B cell (primary cell): ENCODE data around the gene ERC2. TPM values are rescaled to one million over a fixed set of nuclear protein-coding genes. Genes with fewer than 3 reads are reported as not detected.

ENCODE experiments used
- ATAC-seq: fragments of 200-7000 bp; cut with Tn5 transposase; one replicate; pipeline ENCODE4 v1.10.0; 2021; ENCODE audit warnings: low read depth, mild to moderate bottlenecking, moderate number of reproducible peaks, moderate library complexity
- CTCF ChIA-PET: fragments of 350-600 bp; sonication (Branson Sonifier 250); formaldehyde crosslinking; loops from one replicate; lab custom pipeline; 2021; ENCODE audit warnings: antibody characterized with exemption, inconsistent platforms; lab: Charles Lee
- POLR2A ChIA-PET: fragments of 350-600 bp; sonication (Branson Sonifier 250); formaldehyde crosslinking; loops from one replicate; lab custom pipeline; 2021; ENCODE audit warnings: antibody characterized with exemption; lab: Charles Lee
- DNase-seq: peaks from one replicate; pipeline ENCODE4 v3.0.0; 2013
- H2AFZ ChIP-seq: 2 replicates; pipeline ENCODE4 v1.6.1; 2012; ENCODE audit warnings: mild to moderate bottlenecking, low read depth, low read length; ENCODE audit not compliant: insufficient read depth, poor library complexity, severe bottlenecking
- H3K27ac ChIP-seq, 2 donors: 1 replicate in 1 of 2; 2 replicates in 1 of 2; pipeline ENCODE4 v1.5.1; 2012 to 2013; ENCODE audit warnings: low read length in 2 of 2, mild to moderate bottlenecking in 2 of 2, moderate library complexity in 1 of 2
- H3K27me3 ChIP-seq, 4 experiments: fragments of 200-600 bp in 1 of 4; sonication (generic) in 1 of 4; replicated peaks in 1 of 4; 1 replicate in 2 of 4; 2 replicates in 2 of 4; pipeline versions ENCODE4 v1.6.1 to v1.7.0; 2013 to 2016; ENCODE audit warnings: low read length in 3 of 4, mild to moderate bottlenecking in 2 of 4, mixed read lengths in 1 of 4, moderate library complexity in 1 of 4; ENCODE audit not compliant: insufficient read depth in 4 of 4, control insufficient read depth in 3 of 4; ENCODE audit errors: control extremely low read depth in 1 of 4
- H3K36me3 ChIP-seq, 2 experiments: replicated peaks in 1 of 2; 1 replicate in 1 of 2; 2 replicates in 1 of 2; pipeline versions ENCODE4 v1.6.1 to v1.7.1; 2013; ENCODE audit warnings: low read length in 1 of 2; ENCODE audit not compliant: insufficient read depth in 2 of 2, control insufficient read depth in 1 of 2; ENCODE audit errors: control extremely low read depth in 1 of 2, extremely low read depth in 1 of 2
- H3K4me1 ChIP-seq, 2 donors: fragments of 200-600 bp in 1 of 2; sonication (generic) in 1 of 2; 1 replicate in 1 of 2; 2 replicates in 1 of 2; pipeline versions ENCODE4 v1.5.1 to v1.6.1; 2013 to 2017; ENCODE audit warnings: low read length in 2 of 2; ENCODE audit not compliant: control insufficient read depth in 2 of 2, insufficient read depth in 2 of 2
- H3K4me2 ChIP-seq: replicated peaks from 2 replicates; pipeline ENCODE3; 2012; ENCODE audit warnings: mild to moderate bottlenecking, low read depth, low read length; ENCODE audit not compliant: poor library complexity, severe bottlenecking
- H3K4me3 ChIP-seq, 5 experiments: fragments of 200-600 bp in 1 of 5; sonication (generic) in 1 of 5; 1 replicate in 3 of 5; 2 replicates in 2 of 5; pipeline versions ENCODE4 v1.5.1 to v1.7.0; 2011 to 2016; ENCODE audit warnings: low read length in 4 of 5, mild to moderate bottlenecking in 4 of 5, low read depth in 2 of 5, control low read depth in 1 of 5, moderate library complexity in 1 of 5; ENCODE audit not compliant: insufficient read depth in 1 of 5; ENCODE audit errors: control extremely low read depth in 1 of 5, extremely low read depth in 1 of 5
- H3K79me2 ChIP-seq: fragments of 200-600 bp; sonication (generic); one replicate; pipeline ENCODE4 v1.6.0; 2016; ENCODE audit warnings: low read length; ENCODE audit not compliant: control insufficient read depth, insufficient read depth
- H3K9ac ChIP-seq: fragments of 200-600 bp; sonication (generic); 2 replicates; pipeline ENCODE4 v1.6.1; 2017; ENCODE audit warnings: mild to moderate bottlenecking, low read length, moderate library complexity
- H3K9me3 ChIP-seq, 3 donors: one replicate each; pipeline versions ENCODE4 v1.6.1 to v1.7.1; 2013; ENCODE audit warnings: low read length in 2 of 3; ENCODE audit not compliant: control insufficient read depth in 2 of 3, insufficient read depth in 1 of 3; ENCODE audit errors: control extremely low read depth in 1 of 3
- H4K20me1 ChIP-seq: 2 replicates; pipeline ENCODE4 v1.6.0; 2012; ENCODE audit warnings: mild to moderate bottlenecking, low read length; ENCODE audit not compliant: insufficient read depth, control insufficient read depth, poor library complexity, severe bottlenecking
- H3K27ac Mint-ChIP-seq: one replicate; pipeline ENCODE4 v1.8.0; 2021; ENCODE audit warnings: mixed read lengths
- H3K27me3 Mint-ChIP-seq: one replicate; pipeline ENCODE4 v1.8.0; 2021; ENCODE audit warnings: mixed read lengths
- H3K4me1 Mint-ChIP-seq: one replicate; pipeline ENCODE4 v1.8.0; 2021; ENCODE audit warnings: mixed read lengths
- H3K4me3 Mint-ChIP-seq: one replicate; pipeline ENCODE4 v1.8.0; 2021; ENCODE audit warnings: mixed read lengths
- H3K9me3 Mint-ChIP-seq: one replicate; pipeline ENCODE4 v1.8.0; 2022; ENCODE audit warnings: mixed read lengths; ENCODE audit not compliant: insufficient read depth
- EZH2 ChIP-seq: IDR thresholded peaks from 2 replicates; pipeline ENCODE4 v1.6.1; 2012; ENCODE audit warnings: borderline replicate concordance, low read depth, mild to moderate bottlenecking, moderate library complexity, low read length; ENCODE audit not compliant: insufficient read depth, poor library complexity, severe bottlenecking
- WGBS: methylation state at CpG from one replicate; pipeline ENCODE4 v1.1.5; 2013; ENCODE audit warnings: missing lambda C conversion rate; ENCODE audit not compliant: insufficient coverage; 5-methylcytosine and 5-hydroxymethylcytosine counted together
- intact Hi-C: fragments of 100-400 bp; cut with micrococcal nuclease; formaldehyde crosslinking; loops from one replicate; pipeline ENCODE4 v1.10.0; 2022
- polyA plus RNA-seq: library from polyadenylated mRNA; depleted of rRNA; stranded (reverse); fragments of >200 nt; gene quantifications from 2 replicates; pipeline ENCODE4 v1.2.3, GENCODE V29; 2012
- total RNA-seq, 2 donors: library from RNA; stranded (reverse); fragments of 120-200 nt in 1 of 2; gene quantifications; 1 replicate in 1 of 2; 2 replicates in 1 of 2; pipeline versions ENCODE4 v1.2.3 to v1.2.4, GENCODE V29; 2013 to 2022
- TF ChIP-seq, protein P1 (sequence below): fragments of 200-600 bp; IDR thresholded peaks from one replicate; pipeline ENCODE4 v1.8.0; 2022; ENCODE audit warnings: antibody characterized with exemption, mild to moderate bottlenecking

The ERC2 gene
- total and polyA plus RNA-seq, 2 donors (not counting 1 experiment from before 2014, with no cell fraction given), result not detected

DNA sequence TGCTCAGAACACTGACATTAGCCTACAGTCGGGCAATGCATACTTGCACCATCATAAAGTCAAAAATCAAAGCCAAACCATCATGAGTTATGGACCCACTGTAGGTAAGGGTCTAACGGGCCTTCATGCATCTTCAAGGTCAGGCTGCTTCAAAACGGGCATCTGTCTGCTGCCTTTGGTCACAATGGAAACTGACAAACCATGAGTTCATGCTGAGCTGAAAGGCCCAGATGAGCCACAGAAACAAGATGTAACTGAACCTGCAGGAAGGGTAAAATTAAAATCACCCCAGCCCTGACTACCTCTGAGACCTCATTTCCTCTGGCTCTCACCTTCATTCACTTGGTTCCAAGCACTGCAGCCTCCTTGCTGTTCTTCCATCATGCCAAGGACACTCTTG, 143.8 kb downstream of the ERC2 start:
- H3K4me1 Mint-ChIP-seq, result peaks cover 36% of the 10 kb centered on the region
- no peaks in the 10 kb centered on the region for H3K27me3 ChIP-seq
- ATAC-seq (no peak), DNase-seq (no peak)
- 86% methylated on average over 3 of the region's 3 CpGs for WGBS
- no peak overlapping the region for H3K4me3 Mint-ChIP-seq
- CTCF ChIA-PET, result no interaction called here
- H3K36me3 ChIP-seq, result no peaks in the 10 kb centered on the region
- H3K9me3 Mint-ChIP-seq, result no peaks in the 10 kb centered on the region
- no peak overlapping the region for H3K27ac Mint-ChIP-seq
- H3K9me3 ChIP-seq, result no peaks in the 10 kb centered on the region
- POLR2A ChIA-PET, result no interaction called here
- no peaks in the 10 kb centered on the region for H3K79me2 ChIP-seq
- H3K9ac ChIP-seq, result no peak overlapping the region
- no peak overlapping the region for H3K4me2 ChIP-seq
- no peaks in the 10 kb centered on the region for H4K20me1 ChIP-seq
- H3K4me3 ChIP-seq, result no peak overlapping the region
- no peak overlapping the region for H3K27ac ChIP-seq
- peaks cover 4% of the 10 kb centered on the region for H3K27me3 Mint-ChIP-seq
- H3K4me1 ChIP-seq, result peaks cover 20 to 28% of the 10 kb centered on the region in 2 donors
- H2AFZ ChIP-seq, result no peak overlapping the region
- intact Hi-C loops, result no loop called here
- TF ChIP-seq EZH2, result no peak
- TF ChIP-seq, protein P1, sequence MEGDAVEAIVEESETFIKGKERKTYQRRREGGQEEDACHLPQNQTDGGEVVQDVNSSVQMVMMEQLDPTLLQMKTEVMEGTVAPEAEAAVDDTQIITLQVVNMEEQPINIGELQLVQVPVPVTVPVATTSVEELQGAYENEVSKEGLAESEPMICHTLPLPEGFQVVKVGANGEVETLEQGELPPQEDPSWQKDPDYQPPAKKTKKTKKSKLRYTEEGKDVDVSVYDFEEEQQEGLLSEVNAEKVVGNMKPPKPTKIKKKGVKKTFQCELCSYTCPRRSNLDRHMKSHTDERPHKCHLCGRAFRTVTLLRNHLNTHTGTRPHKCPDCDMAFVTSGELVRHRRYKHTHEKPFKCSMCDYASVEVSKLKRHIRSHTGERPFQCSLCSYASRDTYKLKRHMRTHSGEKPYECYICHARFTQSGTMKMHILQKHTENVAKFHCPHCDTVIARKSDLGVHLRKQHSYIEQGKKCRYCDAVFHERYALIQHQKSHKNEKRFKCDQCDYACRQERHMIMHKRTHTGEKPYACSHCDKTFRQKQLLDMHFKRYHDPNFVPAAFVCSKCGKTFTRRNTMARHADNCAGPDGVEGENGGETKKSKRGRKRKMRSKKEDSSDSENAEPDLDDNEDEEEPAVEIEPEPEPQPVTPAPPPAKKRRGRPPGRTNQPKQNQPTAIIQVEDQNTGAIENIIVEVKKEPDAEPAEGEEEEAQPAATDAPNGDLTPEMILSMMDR, result no peak

DNA sequence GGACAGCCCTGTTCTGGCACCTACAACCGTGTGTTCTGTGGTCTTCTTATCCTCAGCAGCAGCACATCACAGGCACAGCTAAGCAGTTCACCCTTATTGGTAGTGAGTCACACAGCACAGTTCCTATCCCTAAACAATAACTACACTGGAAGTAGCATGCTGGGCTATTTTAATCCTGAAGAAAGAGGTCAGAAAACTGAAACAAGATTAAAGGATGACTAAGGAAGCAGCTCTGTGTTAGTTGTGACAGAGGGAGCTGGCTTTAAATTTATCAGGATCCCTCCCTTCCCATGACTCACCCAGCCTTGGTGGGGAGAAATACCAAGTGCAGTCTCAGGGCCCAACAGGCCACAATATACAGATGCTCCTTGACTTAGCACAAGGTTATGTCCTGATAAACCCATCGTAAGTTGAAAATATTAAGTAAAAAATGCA, 144.3 kb downstream of the ERC2 start:
- no peaks in the 10 kb centered on the region for H3K9me3 Mint-ChIP-seq
- WGBS, result no CpG with 5 or more reads among the region's 2 CpGs
- H3K4me3 Mint-ChIP-seq, result no peak overlapping the region
- no peaks in the 10 kb centered on the region for H4K20me1 ChIP-seq
- H3K27ac Mint-ChIP-seq, result no peak overlapping the region
- H3K9me3 ChIP-seq, result no peaks in the 10 kb centered on the region
- H3K27ac ChIP-seq, result no peak overlapping the region
- CTCF ChIA-PET, result no interaction called here
- intact Hi-C loops, result no loop called here
- H3K4me1 Mint-ChIP-seq, result peaks cover 36% of the 10 kb centered on the region
- DNase-seq (no peak), ATAC-seq (no peak)
- no peak overlapping the region for H2AFZ ChIP-seq
- H3K4me1 ChIP-seq, result peaks cover 20 to 28% of the 10 kb centered on the region in 2 donors
- no peak overlapping the region for H3K9ac ChIP-seq
- no peaks in the 10 kb centered on the region for H3K36me3 ChIP-seq
- no peak overlapping the region for H3K4me2 ChIP-seq
- H3K79me2 ChIP-seq, result no peaks in the 10 kb centered on the region
- H3K4me3 ChIP-seq, result no peak overlapping the region
- H3K27me3 ChIP-seq, result no peaks in the 10 kb centered on the region
- TF ChIP-seq, protein P1, result no peak
- no peak for TF ChIP-seq EZH2
- POLR2A ChIA-PET, result no interaction called here
- peaks cover 4% of the 10 kb centered on the region for H3K27me3 Mint-ChIP-seq
